Skeletal muscle satellite cell (primary cell): ENCODE data around the gene OLA1. TPM values are rescaled to one million over a fixed set of nuclear protein-coding genes. Genes with fewer than 3 reads are reported as not detected.
A peak's percentile ranks its signal among the peaks of the same experiment; 100 is the strongest.
"Not testable (repeated sequence)": the region's sequence is repeated elsewhere in the genome, so short reads cannot be mapped to it uniquely, and the experiment has no call there.

Experiments used
- H3K27me3 ChIP-seq: 2 replicates; pipeline ENCODE4 v1.7.0; 2013; ENCODE audit warnings: low read length; ENCODE audit not compliant: control insufficient read depth, insufficient read depth
- H3K36me3 ChIP-seq: 2 replicates; pipeline ENCODE4 v1.7.0; 2013; ENCODE audit warnings: mild to moderate bottlenecking, control low read depth, low read length; ENCODE audit not compliant: insufficient read depth
- H3K4me1 ChIP-seq: 2 replicates; pipeline ENCODE4 v1.7.0; 2013; ENCODE audit warnings: low read length; ENCODE audit not compliant: control insufficient read depth, insufficient read depth
- H3K4me2 ChIP-seq: 2 replicates; pipeline ENCODE4 v1.7.0; 2013; ENCODE audit warnings: mild to moderate bottlenecking, low read length
- H3K4me3 ChIP-seq: 2 replicates; pipeline ENCODE4 v1.7.0; 2013; ENCODE audit warnings: low read length
- H3K9ac ChIP-seq: 2 replicates; pipeline ENCODE4 v1.7.0; 2013; ENCODE audit warnings: mild to moderate bottlenecking, low read depth, low read length, moderate library complexity
- H3K9me3 ChIP-seq: replicated peaks from 2 replicates; pipeline ENCODE4 v1.7.0; 2013; ENCODE audit warnings: mild to moderate bottlenecking, control low read depth, low read length
- total RNA-seq: library from RNA; depleted of rRNA; stranded (reverse); fragments of >200 nt; gene quantifications from 2 replicates; pipeline ENCODE4 v1.2.3, GENCODE V29; 2012; rRNA removed

OLA1 gene
- total RNA-seq, result 93.3 and 129 TPM in 2 replicates

DNA sequence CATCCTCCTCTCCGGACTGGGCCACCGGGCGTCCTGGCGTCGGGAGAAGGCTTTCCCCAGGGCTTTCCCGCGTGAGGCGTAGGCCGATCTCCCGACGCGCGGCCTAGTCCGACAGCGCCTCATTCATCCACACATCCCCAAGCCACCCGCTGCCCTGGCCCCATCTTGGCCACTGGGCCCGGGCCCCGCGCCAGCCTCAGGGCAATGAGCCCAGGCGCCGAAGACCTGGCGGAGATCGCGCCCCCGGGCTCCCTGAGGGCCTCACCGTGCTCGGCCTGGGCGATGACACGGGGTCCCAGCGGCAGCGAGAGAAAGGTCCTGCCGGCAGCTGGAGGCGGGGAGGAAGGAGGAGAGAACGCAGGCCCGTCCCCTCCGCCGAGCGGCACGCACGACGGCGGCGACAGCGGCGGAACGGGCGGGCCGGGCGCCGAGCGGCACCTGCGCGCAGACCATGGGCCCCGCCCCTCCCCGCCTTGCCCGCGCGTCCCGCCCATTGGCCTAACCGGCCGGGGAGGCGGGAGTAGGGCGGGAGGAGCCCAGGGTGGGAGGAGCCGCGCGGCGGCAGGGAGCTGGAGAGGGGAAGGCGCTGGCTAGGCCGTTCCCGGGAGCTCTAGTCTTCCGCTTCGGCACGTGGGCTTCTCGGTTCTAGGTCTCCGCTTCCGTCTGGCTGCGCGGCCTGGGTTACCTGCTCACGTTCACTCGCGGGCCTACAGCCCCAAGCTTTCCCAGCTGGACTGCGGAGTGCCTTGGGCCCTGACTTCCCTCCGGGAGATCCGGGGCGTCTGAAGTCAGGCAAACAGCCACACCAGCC lies at the start of gene OLA1:
Gene OLA1 (minus strand): TSS at position 346 of the 811 bp plus-strand sequence. CDS start 1,717 bp downstream, outside the sequence.
- peak within 1 kb of the TSS; percentile 92 for H3K4me3 ChIP-seq
- H3K9ac ChIP-seq, result peak within 1 kb of the TSS; percentile 88
- H3K4me1 ChIP-seq, result peaks cover 18% of the 10 kb centered on the region
- peak within 1 kb of the TSS; percentile 88 for H3K4me2 ChIP-seq
- peaks cover 14% of the 10 kb centered on the region for H3K36me3 ChIP-seq
- no peaks in the 10 kb centered on the region for H3K9me3 ChIP-seq
- no peaks in the 10 kb centered on the region for H3K27me3 ChIP-seq

GRCh38 chr2:174292908-174293307 lies 44.6 kb upstream of the OLA1 start:
- Histone ChIP-seq H3K36me3 (no peaks in the 10 kb centered on the region), H3K4me1 (no peaks in the 10 kb centered on the region), H3K4me2 (no peak overlapping the region), H3K9me3 (no peaks in the 10 kb centered on the region), H3K9ac (no peak overlapping the region), H3K27me3 (peaks cover 13% of the 10 kb centered on the region), H3K4me3 (no peak overlapping the region)

DNA sequence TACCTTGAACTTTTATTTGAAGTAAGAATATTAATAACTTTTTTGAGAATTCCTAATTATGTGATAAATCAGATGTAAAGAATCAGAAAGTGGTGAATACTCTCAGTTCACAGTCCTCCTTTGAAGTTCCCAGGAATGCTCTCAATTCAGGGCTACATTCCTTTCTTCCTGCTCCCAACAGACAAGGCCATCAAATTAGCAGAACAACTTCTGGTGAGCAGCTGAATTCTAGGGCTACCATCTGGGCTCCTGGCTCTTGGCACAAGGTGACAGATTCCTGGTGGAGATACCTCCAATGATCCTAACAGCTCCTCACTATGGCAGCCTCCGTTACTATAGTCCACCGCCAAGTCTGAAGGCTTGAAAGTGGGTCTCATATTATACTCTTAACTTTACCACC lies 37.8 kb upstream of the OLA1 start:
- no peak overlapping the region for H3K9ac ChIP-seq
- H3K36me3 ChIP-seq, result no peaks in the 10 kb centered on the region
- no peak overlapping the region for H3K4me3 ChIP-seq
- no peaks in the 10 kb centered on the region for H3K9me3 ChIP-seq
- H3K4me2 ChIP-seq, result no peak overlapping the region
- peaks cover 24% of the 10 kb centered on the region for H3K27me3 ChIP-seq
- no peaks in the 10 kb centered on the region for H3K4me1 ChIP-seq

- H3K27me3 ChIP-seq, result peaks cover 20% of the 10 kb centered on the region
- no peak overlapping the region for H3K4me2 ChIP-seq
- H3K9ac ChIP-seq, result no peak overlapping the region
- no peaks in the 10 kb centered on the region for H3K4me1 ChIP-seq
- H3K9me3 ChIP-seq, result no peaks in the 10 kb centered on the region
- H3K36me3 ChIP-seq, result no peaks in the 10 kb centered on the region
- no peak overlapping the region for H3K4me3 ChIP-seq
These were observed 34.1 kb upstream of the OLA1 start for GRCh38 chr2:174282441-174282840.

GRCh38 chr2:174281736-174282135 lies 33.4 kb upstream of the OLA1 start:
- peaks cover 18% of the 10 kb centered on the region for H3K27me3 ChIP-seq

DNA sequence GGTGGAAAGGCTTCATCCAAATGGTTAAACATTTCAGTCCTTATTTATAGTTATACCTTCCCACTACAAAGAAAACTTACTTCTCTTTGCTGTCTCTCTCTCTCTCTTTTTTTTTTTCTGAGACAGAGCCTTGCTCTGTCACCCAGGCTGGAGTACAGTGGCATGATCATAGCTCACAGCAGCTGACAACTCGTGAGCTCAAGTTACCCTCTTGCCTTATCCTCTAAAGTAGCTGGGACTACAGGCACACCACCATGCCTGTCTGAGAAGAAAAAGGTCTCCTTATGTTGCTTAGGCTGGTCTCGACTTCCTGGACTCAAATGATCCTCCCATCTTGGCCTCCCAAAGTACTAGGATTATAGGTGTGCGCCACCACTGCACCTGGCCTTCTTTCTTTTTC lies 32.3 kb upstream of the OLA1 start:
- H3K9ac ChIP-seq, result no peak overlapping the region
- H3K4me1 ChIP-seq, result no peaks in the 10 kb centered on the region
- no peaks in the 10 kb centered on the region for H3K36me3 ChIP-seq
- no peak overlapping the region for H3K4me2 ChIP-seq
- H3K9me3 ChIP-seq, result no peaks in the 10 kb centered on the region
- H3K27me3 ChIP-seq, result peaks cover 18% of the 10 kb centered on the region
- H3K4me3 ChIP-seq, result no peak overlapping the region

More at GRCh38 chr2:174281736-174282135, 33.4 kb upstream of the OLA1 start:
- Histone ChIP-seq H3K4me3 (no peak overlapping the region), H3K9ac (no peak overlapping the region), H3K4me1 (no peaks in the 10 kb centered on the region), H3K36me3 (no peaks in the 10 kb centered on the region), H3K9me3 (no peaks in the 10 kb centered on the region), H3K4me2 (no peak overlapping the region)

GRCh38 chr2:174270263-174270662 lies 21.9 kb upstream of the OLA1 start:
- not testable (repeated sequence) for H3K27me3 ChIP-seq, H3K36me3 ChIP-seq, H3K4me2 ChIP-seq, H3K9me3 ChIP-seq, H3K4me1 ChIP-seq, H3K9ac ChIP-seq, H3K4me3 ChIP-seq

DNA sequence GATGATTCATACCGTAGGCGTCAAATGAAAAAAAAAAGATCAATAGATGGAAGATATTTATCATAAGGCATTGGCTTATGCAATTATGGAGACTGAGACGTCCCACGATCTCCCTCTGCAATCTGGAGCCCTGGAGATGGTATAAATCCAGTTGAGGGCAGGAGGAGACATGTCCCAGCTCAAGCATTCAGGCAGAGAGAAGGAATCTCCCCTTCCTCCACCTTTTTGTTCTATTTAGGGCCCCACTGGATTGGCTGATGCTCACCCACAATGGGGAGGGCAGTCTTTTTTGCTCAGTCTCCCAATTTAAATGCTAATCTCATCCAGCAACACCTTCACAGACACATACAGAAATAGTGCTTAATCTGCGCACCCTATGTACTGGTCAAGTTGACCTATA lies 18.0 kb upstream of the OLA1 start:
- Histone ChIP-seq H3K4me1 (peaks cover 7% of the 10 kb centered on the region), H3K9me3 (no peaks in the 10 kb centered on the region), H3K4me2 (no peak overlapping the region), H3K4me3 (no peak overlapping the region), H3K36me3 (no peaks in the 10 kb centered on the region), H3K9ac (no peak overlapping the region), H3K27me3 (no peaks in the 10 kb centered on the region)

GRCh38 chr2:174263997-174264396 lies 15.7 kb upstream of the OLA1 start:
- no peaks in the 10 kb centered on the region for H3K36me3 ChIP-seq
- H3K27me3 ChIP-seq, result no peaks in the 10 kb centered on the region
- H3K9me3 ChIP-seq, result no peaks in the 10 kb centered on the region
- no peak overlapping the region for H3K4me3 ChIP-seq
- peak overlapping the region; percentile 27 for H3K4me2 ChIP-seq
- H3K4me1 ChIP-seq, result peaks cover 7% of the 10 kb centered on the region
- no peak overlapping the region for H3K9ac ChIP-seq

GRCh38 chr2:174259981-174260380 lies 11.6 kb upstream of the OLA1 start:
- no peak overlapping the region for H3K9ac ChIP-seq

GRCh38 chr2:174254267-174254666 lies 5.9 kb upstream of the OLA1 start:
- no peak overlapping the region for H3K4me2 ChIP-seq

More at GRCh38 chr2:174259981-174260380, 11.6 kb upstream of the OLA1 start:
- Histone ChIP-seq H3K4me1 (peaks cover 7% of the 10 kb centered on the region), H3K9me3 (no peaks in the 10 kb centered on the region), H3K36me3 (no peaks in the 10 kb centered on the region), H3K27me3 (no peaks in the 10 kb centered on the region), H3K4me2 (no peak overlapping the region), H3K4me3 (no peak overlapping the region)

More at GRCh38 chr2:174254267-174254666, 5.9 kb upstream of the OLA1 start:
- Histone ChIP-seq H3K4me3 (no peak overlapping the region), H3K9me3 (no peaks in the 10 kb centered on the region), H3K9ac (no peak overlapping the region), H3K27me3 (no peaks in the 10 kb centered on the region), H3K4me1 (peaks cover 1% of the 10 kb centered on the region), H3K36me3 (no peaks in the 10 kb centered on the region)
